HG03060 (cell line): ENCODE data around the gene CARHSP1.
A peak's percentile ranks its signal among the peaks of the same experiment; 100 is the strongest.
"Not testable (repeated sequence)": the region's sequence is repeated elsewhere in the genome, so short reads cannot be mapped to it uniquely, and the experiment has no call there.

Experiments used
- ATAC-seq: cut with Tn5 transposase; IDR thresholded peaks from one replicate; pipeline ENCODE4 v1.9.1; 2021; ENCODE audit warnings: low read depth, moderate number of reproducible peaks; ENCODE audit not compliant: unreplicated experiment

The CARHSP1 gene

DNA sequence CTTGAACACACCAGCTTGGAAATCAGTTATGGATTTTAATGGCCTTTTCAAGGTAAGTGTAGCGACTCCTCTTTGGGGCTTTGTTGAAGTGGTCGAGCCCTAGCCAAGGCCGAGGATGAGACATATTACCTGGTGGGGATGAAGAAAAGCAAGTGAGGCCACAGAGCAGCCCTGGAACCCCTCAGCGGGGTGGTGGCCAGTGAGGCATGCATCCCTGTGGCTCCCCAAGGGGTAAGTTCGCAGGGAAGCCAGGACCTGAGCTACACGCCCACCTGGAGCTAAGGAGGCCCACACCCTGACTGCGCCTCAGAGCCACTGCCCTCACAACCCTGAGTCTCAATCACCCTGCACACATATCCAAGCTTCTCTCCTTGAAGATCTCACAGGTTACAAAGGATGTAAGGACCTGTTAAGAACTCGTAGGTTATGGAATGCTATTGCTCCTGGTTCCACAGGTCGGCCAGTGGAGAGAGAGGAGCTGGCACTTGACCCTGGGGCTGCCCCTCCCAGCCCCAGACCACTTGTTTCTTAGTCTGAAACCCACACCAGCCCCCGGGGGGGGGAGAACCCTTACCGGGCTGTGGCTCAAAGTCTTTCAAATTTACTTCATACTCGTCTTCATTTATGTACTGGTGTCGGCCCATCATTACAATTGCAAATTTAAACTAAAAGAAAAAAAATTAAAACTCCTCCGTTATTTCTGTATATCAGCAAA lies 25.3 kb upstream of the CARHSP1 start:
- ATAC-seq, result no peak

DNA sequence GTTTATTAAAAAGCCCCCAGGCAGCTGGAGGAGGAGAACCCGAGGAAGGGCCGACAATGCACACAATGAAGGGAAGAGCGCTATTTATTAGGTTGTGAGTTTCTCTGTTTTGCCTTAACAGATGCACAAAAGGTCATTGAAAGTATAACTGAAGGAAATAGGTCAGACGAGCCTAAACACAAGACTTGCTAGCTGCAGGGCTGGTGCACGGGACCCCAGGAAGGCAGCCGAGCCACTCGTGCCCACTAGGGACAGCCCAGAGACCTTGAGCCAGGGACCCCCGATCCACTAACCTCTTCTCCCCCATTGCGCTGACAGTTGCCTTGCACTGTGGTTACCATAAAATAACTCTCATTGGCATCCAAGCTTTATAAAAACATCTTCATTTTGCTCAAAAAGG lies 24.6 kb upstream of the CARHSP1 start:
- no peak for ATAC-seq

DNA sequence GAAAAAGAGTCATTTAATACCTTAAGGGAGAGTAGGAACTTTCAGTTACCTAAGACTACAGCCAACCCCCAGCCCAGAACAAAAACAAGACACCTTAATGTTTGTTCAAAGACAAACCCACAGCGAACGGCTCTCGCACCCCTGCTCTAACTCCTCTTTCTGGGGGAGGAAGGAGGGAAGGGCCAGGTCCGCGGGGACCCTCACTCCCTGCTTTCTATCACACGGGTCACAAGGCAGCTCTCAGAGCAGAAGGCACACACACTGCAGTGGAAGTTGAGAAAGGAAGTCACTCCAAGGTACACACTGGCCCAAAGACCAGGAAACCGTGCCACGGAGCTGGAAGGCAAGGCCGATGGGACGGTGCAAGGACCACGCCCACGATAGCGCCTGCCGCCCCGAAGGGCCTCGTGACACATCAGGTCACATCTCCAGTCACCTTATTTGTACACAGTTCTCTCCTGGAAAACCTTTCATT lies 23.3 kb upstream of the CARHSP1 start:
- ATAC-seq, result peak; percentile 16

DNA sequence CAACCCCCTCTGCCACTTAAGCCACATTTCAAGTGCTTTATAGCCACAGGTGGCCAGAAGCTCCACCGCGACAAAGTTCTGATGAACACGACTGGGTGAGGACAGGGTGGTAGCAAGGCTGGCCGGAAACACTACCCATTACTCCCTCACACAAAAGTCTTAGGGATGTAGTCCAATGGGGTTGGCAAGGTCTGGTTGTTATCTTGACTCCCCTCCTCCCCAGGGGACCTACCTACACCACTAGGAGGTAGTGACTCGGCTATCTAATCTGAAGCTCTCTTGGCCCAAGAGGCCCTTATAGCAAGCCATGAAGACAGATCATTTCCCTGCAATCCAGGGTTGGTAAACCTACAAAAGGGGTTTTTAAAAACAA lies 21.7 kb upstream of the CARHSP1 start:
- no peak for ATAC-seq

DNA sequence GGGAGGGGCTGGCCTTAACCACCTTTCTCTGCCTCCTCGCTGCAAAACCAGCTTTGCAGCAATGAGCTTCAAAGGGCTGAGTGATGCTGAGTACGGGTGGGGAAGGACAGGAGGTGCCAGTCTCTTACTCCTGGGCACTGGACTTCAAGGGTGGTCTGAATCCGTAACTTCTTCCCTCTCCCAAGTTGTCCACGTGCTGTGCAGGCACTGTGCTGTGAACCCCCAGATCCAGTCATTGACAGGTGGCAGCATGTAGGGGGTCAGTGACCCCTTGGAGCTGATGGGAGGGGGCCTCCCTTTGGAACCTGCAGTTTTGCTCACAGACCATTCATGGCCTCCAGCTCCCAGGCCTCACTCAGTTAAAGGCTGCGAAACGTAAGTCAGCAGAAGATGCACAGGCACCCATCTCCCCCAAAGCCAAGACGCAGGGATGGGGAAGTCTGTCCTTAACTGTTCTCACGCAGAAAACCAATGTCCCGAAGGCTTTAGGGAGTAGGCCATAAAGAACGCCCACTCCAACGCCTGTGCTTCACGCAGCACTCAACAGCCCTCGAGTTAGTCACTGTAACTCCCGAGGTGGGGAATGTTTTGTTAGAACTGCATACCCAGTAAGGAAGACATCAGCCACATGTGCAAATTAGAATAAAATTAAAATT lies 21.2 kb upstream of the CARHSP1 start:
- ATAC-seq, result no peak

DNA sequence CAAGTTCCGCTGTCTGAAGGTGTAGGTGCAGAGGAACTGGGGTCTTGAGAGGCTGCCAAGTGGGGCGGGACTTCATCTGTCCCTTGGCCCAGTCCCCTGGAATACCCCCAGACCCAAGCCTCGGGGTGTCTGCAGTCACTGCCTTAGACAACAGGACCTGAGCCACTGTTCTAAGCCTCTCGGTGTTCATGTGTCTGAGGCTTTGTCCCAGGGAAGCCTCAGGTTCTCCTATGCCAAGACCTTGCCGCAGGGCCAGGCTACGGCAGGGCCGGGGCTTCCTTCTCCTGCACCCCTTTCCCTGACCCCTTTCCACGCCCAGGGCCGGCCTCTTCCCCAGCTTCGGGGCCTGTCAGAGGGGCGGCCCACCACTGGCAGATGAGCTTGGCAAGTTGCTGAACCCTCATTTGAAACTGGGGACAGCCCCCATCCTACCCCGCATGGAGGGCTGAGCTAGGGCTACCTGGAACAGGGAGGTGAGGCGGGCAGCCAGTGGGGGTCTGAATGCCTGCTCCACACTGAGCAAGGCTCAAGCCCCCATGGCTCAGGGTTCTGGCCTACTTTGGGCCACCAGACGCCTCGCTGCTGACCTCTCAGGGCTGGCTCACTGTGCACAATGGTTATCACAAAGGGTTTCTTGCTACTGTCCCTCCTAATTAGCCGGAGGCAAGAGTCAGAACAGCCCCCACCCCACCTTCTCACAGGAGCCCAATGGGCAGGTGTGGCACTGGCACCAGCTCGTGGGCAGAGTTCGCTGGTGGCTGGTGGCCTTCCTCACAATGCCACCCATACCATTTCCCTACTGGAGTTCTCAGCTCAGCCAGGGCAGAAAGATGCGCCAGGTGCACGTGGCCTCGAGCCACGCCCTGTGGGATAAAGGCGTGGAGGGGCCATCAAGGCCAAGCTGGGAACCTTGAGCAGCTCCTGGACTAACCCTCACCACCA lies 20.4 kb upstream of the CARHSP1 start:
- ATAC-seq, result no peak

DNA sequence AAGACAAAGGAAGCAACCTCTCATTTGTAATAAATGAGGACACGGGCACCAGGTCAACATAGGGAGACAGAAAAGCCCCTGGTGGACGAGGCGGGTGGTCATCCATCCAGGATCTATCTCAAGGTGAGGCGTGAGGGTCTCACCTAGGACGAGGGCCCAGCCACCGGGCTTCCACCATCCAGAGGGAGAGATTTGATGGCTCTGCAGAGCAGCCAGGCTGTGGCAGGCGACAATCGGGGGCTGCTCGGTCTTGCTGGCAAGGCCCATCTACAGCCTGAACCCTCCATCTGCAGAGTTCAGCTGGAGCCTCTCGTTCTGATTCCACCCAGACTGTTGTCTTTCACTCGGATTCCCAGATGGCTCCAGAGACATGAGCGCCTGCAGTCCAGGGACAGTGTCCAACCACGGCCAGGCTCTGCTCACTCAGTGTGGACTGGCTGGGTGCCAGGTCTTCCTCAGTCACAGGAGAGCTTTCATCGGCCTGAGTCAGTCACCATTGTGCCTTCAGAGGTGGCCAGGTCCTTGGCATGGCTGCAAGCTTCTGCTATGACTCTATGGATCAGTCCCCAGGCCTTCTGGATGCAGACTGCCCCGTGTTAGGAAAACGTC lies 19.2 kb upstream of the CARHSP1 start:
- no peak for ATAC-seq

DNA sequence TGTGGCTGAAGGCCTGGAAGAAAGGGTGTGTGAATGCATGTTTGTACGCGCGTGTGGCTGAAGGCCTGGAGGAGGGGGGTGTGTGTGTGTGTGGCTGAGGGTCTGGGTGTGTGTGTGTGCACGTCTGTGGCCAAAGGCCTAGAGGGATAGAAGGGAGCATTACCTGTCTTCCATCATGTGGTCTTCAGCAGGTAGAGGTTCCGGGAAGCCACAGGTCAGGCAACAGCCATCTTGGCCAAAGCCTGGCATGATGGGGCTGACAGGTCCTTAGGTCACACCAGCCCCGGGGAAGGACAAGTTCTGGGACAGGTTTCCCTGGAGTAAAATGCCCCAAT lies 18.6 kb upstream of the CARHSP1 start:
- ATAC-seq, result no peak

DNA sequence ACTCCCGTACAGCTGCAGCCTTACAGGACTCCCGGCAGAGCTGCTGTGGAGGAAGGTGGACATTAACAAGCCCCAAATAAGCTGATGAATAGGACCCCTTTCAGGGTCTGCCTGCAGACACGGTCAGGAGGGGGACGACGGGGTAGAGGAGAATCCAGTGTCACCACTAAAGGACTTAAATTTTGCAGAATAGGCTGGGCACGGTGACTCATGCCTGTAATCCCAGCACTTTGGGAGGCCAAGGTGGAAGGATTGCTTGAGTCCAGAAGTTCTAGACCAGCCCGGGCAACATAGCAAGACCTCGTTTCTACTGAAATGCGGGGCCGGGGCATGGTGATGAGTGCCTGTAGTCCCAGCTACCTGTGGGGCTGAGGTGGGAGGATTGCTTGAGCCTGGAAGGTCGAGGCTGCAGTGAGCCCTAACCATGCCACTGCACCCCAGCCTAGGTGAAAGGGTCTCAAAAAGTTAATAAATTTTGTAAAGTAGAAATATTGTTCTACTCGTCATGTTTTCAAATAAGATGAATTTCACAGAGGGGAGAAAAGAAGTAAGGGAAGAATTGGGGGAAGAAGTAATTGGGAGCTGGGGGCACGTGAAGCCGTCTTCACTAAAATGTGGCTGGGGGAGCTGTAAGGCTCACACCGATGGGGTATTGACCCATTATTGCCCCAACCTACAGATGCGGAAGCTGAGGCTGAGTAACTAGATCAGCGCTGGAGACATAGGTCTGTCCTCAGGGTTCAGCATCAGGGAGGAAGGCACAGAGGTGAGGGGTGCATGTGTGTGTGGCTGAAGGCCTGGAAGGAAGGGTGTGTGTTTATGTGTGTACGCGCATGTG lies 18.0 kb upstream of the CARHSP1 start:
- ATAC-seq, result no peak

DNA sequence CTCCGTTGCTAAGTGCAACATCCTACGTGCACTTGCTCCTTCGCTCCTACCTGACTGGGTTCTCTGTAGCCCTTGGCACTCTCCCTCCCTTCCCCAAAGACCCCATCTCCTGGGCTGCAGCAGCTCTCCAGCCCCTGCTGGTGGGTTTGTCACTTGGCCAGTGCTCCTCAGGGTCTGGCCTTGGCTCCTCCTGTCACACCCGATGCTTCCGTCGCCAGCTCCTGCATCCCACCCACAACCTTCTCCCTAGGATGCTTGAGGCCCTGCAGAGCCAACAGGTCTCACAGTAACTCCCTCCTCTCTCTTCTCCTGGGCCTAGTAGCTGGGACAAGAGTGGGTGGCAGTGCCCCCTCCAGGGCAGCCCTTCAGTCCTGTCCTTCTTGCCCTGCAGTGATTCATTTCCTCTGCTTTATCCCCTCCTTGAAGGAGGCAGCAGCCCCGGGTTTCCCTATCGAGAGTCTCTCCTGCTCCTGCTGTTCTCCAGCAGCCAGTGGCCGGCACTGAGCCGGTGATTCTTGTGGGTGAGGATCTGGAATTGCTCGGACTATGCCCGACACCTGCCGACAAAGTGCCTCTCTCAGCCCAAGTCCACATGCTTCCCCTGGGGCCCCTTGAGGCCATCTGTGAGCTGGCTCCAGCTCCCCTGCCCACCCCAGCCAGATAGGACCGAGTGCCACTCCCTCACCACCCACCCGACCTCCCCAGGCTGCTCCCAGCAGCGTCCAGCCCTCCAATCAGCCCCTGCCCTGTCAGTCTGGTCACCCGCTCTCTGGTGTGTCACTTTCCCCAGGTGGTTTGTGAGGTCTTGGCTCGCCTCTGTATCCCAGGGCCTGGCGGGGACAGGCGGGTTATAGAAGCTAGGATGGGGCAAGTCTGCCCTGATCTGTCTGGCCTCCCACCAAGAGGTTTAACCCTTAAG lies 17.1 kb upstream of the CARHSP1 start:
- ATAC-seq, result no peak

DNA sequence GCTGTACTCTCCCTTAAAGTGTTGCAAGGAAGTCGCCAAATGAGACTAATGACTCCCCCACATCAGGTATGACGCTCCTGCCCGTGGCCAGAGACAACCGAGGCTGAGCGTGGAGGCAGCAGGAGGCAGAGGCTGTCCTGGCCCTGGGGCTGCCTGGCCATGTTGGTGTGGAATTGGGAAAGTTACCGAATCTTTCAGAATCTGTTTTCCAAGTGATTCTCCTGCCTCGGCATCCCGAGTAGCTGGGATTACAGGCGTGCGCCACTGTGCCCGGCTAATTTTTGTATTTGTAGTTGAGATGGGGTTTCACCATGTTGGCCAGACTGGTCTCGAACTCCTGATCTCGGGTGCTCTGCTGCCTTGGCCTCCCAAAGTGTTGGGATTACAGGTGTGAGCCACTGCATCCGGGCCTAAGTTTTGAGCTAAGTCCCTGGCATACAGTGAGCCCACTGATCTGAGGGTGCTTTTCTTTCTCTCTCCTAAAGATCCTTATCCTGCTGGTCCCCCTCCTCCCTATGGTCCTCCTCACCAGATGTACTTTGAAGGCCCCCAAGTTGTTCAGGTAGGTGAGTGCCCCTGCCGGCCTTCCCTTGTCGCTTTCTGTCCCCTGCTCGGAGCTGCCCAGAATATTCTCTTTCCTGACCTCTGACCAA lies 14.0 kb upstream of the CARHSP1 start:
- ATAC-seq, result no peak

DNA sequence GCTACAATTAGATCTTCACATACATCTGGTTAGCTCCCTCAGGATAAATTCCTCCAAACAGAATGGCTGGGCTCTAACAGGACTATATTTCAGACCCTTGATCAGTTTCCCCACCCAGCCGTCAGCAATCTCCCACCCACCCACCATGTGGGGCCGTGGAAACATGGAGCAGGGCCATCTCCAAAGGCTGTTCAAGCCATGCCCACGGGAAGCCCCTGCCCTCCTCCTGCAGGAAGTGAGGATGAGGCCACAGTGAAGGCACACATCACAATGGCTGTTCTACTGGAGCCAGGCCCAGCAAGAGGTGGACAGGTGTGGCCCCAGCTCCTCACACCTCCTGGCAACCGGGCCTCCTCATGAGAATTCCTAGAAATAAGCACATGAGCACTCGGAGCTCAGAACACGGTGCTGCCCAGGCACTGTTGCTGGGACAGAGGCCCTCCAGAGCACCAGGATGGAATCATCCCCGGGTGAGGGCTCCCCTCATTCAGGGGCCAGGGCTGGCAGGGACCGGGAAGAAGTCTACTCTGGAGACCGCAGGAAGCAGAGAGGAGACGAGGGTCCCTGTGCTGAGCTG lies 13.3 kb upstream of the CARHSP1 start, which contains the start of gene LITAFD:
Gene LITAFD (plus strand): TSS at position 311 of the 577 bp plus-strand sequence. CDS start 2,005 bp downstream, outside the sequence.
- no peak for ATAC-seq

DNA sequence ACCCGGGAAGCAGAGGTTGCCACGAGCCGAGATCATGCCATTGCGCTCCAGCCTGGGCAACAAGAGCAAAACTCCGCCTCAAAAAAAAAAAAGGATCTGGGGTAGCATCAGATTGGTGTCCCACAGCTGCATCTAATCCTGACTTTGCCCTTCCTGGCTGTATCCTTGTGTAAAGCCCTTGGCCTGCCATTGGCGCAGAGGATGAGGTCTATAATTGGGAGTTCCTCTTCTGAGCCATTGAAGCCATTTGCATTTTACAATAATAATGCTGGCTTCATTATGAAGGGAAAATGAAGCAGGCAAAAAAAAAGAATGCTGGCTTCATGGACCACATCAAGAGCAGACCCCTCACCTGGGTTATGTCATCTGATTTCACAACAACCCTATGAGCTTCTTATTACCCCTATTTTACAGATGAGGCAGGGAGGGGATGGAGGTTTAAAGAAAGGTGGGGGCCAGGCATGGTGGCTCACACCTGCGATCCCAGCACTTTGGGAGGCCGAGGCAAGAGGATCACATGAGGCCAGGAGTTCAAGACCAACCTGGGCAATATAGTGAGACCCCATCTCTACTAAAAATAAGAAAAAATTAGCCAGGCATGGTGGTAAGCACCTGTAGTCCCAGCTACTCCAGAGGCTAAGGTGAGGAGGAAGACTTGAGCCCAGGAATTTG lies 12.2 kb upstream of the CARHSP1 start:
- ATAC-seq, result no peak

DNA sequence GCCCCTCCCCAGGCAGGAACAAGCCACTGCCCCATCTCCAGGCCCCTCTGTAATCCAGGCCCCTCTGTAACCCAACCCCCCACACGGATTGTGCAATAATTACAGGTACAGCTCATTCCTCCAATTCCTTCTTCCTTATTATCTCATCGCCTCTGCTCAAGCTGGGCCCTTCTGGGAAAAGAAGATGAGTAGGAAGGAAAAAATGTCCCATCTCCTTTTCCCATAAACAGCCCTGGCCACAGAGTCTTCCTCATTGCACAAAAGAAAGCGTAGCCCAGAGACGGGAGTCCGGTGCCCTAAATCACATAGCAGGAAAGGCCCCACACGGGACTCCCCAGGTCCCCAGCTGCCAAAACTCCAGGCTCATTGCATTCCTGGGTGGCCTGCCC lies 9.7 kb upstream of the CARHSP1 start:
- no peak for ATAC-seq

DNA sequence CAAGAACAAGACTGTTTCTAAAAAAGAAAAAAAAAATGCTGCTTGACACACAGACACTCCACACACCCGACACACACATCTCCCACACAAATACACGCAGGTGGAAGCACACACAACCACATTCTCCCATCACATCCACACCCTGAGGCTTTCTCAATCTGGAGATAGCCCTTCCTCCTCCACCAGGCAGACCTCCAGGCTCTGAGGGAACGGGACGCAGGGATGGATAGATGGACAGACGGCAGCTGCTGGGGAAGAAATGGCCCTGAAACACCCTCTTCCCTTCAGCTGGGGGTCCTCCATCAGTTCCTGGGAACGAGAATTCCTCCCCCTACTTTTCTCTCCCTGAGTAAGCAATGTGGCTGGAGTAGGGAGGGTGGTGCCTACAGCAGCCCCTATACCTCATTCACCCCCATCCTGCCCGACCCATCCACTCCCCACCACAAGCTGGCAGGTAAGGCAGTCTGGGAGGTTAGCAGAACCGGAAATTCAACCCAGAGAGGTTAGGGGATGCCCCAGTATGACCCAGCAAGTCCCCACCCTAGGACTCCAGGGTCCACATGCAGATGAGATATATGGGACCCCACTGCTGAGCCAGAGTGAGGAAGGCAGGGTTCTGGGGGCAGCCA lies 9.2 kb upstream of the CARHSP1 start:
- ATAC-seq, result no peak

DNA sequence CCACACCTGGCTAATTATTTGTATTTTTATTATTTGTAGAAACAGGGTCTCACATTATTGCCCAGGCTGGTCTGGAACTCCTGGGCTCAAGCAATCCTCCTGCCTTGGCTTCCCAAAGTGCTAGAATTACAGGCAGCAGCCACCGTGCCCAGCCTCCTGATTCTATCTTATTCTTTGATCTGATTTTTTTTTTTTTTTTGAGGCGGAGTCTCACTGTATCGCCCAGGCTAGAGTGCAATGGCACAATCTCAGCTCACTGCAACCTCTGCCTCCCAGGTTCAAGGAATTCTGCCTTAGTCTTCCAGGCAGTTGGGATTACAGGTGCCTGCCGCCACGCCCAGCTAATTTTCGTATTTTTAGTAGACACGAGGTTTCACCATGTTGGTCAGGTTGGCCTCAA lies 6.5 kb upstream of the CARHSP1 start:
- not testable (repeated sequence) for ATAC-seq

DNA sequence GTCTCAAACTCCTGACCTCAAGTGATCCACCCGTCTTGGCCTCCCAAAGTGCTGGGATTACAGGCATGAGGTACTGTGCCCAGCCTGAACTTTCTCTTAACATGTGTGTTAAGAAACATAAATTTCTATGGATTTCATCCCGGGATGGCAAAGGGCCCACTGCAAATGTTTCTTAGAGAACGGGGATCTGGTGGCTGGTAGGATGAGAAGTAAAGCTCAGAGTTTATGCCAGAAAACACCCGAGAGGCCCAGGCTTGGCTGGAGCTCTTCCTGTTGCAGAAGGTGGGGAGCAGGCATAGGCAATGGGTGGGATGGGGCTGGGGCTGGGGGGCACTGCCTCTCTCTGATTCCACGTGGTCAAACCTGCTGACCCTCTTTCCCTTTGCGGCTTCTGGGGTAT lies 5.6 kb upstream of the CARHSP1 start:
- no peak for ATAC-seq
